Activated gamma-delta T cell treated with Interleukin-2 at 50 U/mL for 16 hours (primary cell): ENCODE results near the gene LOX.

Experiments used
- DNase-seq: peaks from one replicate; pipeline ENCODE4 v3.0.0-alpha.2; 2020

LOX gene

GRCh38 chr5:122050959-122051358, 27.1 kb downstream of the LOX start:
- no peak for DNase-seq

- DNase-seq = no peak
Observed at GRCh38 chr5:122040636-122041302, 37.3 kb downstream of the LOX start.

GRCh38 chr5:122036326-122036725, 41.7 kb downstream of the LOX start:
- no peak for DNase-seq

DNA sequence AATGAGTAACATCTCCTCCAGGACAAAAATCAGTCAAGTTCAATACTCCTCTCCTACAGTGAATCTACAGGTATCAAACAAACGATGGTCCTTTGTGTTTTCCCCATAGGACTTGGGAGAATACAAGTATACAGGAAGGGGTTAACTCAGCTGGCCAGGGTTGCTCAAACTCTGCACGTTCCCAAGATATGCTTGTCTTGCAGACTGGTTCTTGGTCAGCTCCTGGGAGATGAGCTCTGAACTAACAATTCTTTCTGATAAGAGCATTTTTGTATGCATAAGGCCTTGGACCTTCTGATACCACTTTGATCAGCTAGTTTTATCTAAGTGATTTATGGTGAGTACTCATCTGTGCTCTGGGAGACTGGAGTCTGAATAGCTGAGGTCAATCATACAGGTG, 42.1 kb downstream of the LOX start:
- DNase-seq = no peak

DNA sequence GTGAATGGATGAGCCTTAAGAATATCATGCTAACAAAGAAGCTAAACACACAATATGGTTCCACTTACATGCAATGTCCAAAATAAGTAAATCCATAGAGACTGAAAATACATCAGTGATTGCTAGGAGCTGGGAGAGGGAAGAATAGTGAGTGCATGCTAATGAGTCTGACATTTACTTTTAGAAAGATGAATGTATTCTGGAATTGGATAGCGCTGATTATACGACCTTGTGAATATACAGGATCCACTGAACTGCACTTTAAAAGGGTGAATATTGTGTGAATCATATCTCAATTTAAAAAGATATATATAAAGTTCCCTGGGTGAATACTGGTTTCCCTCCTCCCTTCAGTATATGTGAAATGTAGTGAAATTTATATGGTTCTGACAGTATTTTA, 46.2 kb downstream of the LOX start:
- no peak for DNase-seq

- DNase-seq = no peak
Observed at GRCh38 chr5:122030251-122030650, 47.8 kb downstream of the LOX start.

- no peak for DNase-seq
Observed at GRCh38 chr5:122029818-122030217, 48.2 kb downstream of the LOX start.

GRCh38 chr5:122022966-122023365, 55.1 kb downstream of the LOX start:
- DNase-seq = no peak

DNA sequence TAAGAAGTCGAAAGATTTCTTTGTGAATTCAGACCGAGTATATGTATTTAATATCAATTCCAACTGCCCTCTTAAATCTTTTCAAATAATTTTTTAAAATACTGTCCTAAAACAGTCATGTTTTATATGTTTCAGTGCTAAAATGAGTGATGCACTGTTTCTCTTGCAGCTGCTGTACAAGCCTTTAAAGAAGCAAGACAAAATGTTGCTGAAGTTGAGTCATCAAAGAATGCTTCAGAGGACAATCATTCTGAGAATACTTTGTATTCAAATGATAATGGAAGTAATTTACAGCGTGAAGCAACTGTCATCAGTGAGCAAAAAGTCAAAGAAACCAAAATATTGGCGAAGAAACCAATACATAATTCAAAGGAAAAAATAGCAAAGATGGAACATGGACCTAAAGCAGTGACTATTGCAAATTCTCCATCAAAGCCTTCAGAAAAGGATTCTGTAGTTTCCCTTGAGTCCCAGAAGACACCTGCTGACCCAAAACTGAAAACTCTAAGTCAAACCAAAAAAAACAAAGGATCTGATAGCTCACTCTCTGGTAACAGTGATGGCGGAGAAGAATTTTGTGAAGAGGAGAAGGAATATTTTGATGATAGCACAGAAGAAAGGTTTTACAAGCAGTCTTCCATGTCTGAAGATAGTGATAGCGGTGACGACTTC, 58.0 kb downstream of the LOX start:
- no peak for DNase-seq

- no peak for DNase-seq
Observed at GRCh38 chr5:122015471-122015870, 62.6 kb downstream of the LOX start.

- no peak for DNase-seq
Observed at GRCh38 chr5:122014236-122014935, 63.7 kb downstream of the LOX start.
